GM21367 (cell line): ENCODE measurements around the gene ALOX15.
"Not testable (repeated sequence)": the region's sequence is repeated elsewhere in the genome, so short reads cannot be mapped to it uniquely, and the experiment has no call there.

Experiments
- ATAC-seq: cut with Tn5 transposase; IDR thresholded peaks from one replicate; pipeline ENCODE4 v1.9.1; 2021; ENCODE audit not compliant: unreplicated experiment

ALOX15 gene

GRCh38 chr17:4652997-4653396, 11.5 kb upstream of the ALOX15 start:
- no peak for ATAC-seq

- ATAC-seq, result no peak
Observed at GRCh38 chr17:4648741-4649140, 7.3 kb upstream of the ALOX15 start.

- no peak for ATAC-seq
Observed at GRCh38 chr17:4645642-4646041, 4.2 kb upstream of the ALOX15 start.

- no peak for ATAC-seq
Observed at GRCh38 chr17:4643676-4644075, 2.2 kb upstream of the ALOX15 start.

GRCh38 chr17:4642286-4642685, 808 bp upstream of the ALOX15 start:
- ATAC-seq, result no peak

GRCh38 chr17:4640569-4641188, 799 bp downstream of the ALOX15 start:
- ATAC-seq, result not testable (repeated sequence)

GRCh38 chr17:4639301-4640059, 2.0 kb downstream of the ALOX15 start:
- not testable (repeated sequence) for ATAC-seq

GRCh38 chr17:4638766-4639165, 2.7 kb downstream of the ALOX15 start:
- ATAC-seq, result not testable (repeated sequence)

GRCh38 chr17:4636474-4637100, 4.9 kb downstream of the ALOX15 start:
- ATAC-seq, result no peak

GRCh38 chr17:4635823-4636375, 5.6 kb downstream of the ALOX15 start:
- no peak for ATAC-seq

GRCh38 chr17:4634976-4635375, 6.5 kb downstream of the ALOX15 start:
- no peak for ATAC-seq

GRCh38 chr17:4633643-4634042, 7.8 kb downstream of the ALOX15 start:
- ATAC-seq, result no peak

- no peak for ATAC-seq
Observed at GRCh38 chr17:4632581-4632920, 8.9 kb downstream of the ALOX15 start.

GRCh38 chr17:4631836-4632580, 9.5 kb downstream of the ALOX15 start:
- no peak for ATAC-seq

- ATAC-seq, result no peak
Observed at GRCh38 chr17:4631431-4631830, 10.0 kb downstream of the ALOX15 start.

- ATAC-seq, result no peak
Observed at GRCh38 chr17:4626734-4627256, 14.7 kb downstream of the ALOX15 start.

GRCh38 chr17:4625181-4625617, 16.3 kb downstream of the ALOX15 start:
- no peak for ATAC-seq

GRCh38 chr17:4624451-4624911, 17.0 kb downstream of the ALOX15 start:
- not testable (repeated sequence) for ATAC-seq

GRCh38 chr17:4623249-4623648, 18.2 kb downstream of the ALOX15 start:
- ATAC-seq, result no peak

- ATAC-seq, result no peak
Observed at GRCh38 chr17:4622375-4622774, 19.1 kb downstream of the ALOX15 start.
